Adrenal gland (tissue), 12 donors: ENCODE measurements around the gene EQTN. TPM values are rescaled to one million over a fixed set of nuclear protein-coding genes. Genes with fewer than 3 reads are reported as not detected.

Experiments used
- DNase-seq, 7 donors: peaks; one replicate each; pipeline ENCODE4 v3.0.0-alpha.2; 2019 to 2020
- H3K27ac ChIP-seq, 5 donors: fragments of 200-600 bp; sonication (generic) in 4 of 5; 1 replicate in 3 of 5; 2 replicates in 2 of 5; pipeline versions ENCODE4 v1.5.1 to v1.8.0; 2016 to 2020; ENCODE audit warnings: mild to moderate bottlenecking in 1 of 5
- H3K27me3 ChIP-seq: fragments of 200-600 bp; 2 replicates; pipeline ENCODE4 v1.8.0; 2021
- H3K36me3 ChIP-seq, 2 donors: fragments of 200-600 bp; replicated peaks in 1 of 2; 1 replicate in 1 of 2; 2 replicates in 1 of 2; pipeline versions ENCODE4 v1.5.1 to v1.8.0; 2018 to 2022
- H3K4me1 ChIP-seq, 2 donors: fragments of 200-600 bp; replicated peaks in 1 of 2; 1 replicate in 1 of 2; 2 replicates in 1 of 2; pipeline versions ENCODE4 v1.5.1 to v1.8.0; 2018 to 2021
- H3K4me3 ChIP-seq, 4 donors: fragments of 200-600 bp; sonication (generic) in 3 of 4; one replicate each; pipeline ENCODE4 v1.5.1; 2016 to 2018
- H3K9me3 ChIP-seq, 3 donors: fragments of 200-600 bp; sonication (generic) in 1 of 3; replicated peaks in 1 of 3; 1 replicate in 2 of 3; 2 replicates in 1 of 3; pipeline versions ENCODE4 v1.5.1 to v1.8.0; 2016 to 2021
- CTCF ChIP-seq, 6 experiments: fragments of 450-650 bp in 4 of 6; fragments of 200-600 bp in 2 of 6; sonication (generic) in 1 of 6; IDR thresholded peaks; 1 replicate in 5 of 6; 2 replicates in 1 of 6; pipeline versions ENCODE4 v1.5.1 to v1.8.0; 2016 to 2021; ENCODE audit warnings: antibody characterized with exemption in 6 of 6, mild to moderate bottlenecking in 2 of 6, moderate library complexity in 1 of 6
- POLR2A ChIP-seq, 2 donors: fragments of 450-650 bp; IDR thresholded peaks; one replicate each; pipeline ENCODE4 v1.6.1; 2017; ENCODE audit warnings: antibody characterized with exemption in 2 of 2, mild to moderate bottlenecking in 2 of 2, moderate library complexity in 1 of 2
- WGBS, 4 donors: extraction: QIAGEN DNeasy Blood & Tissue Kit in 2 of 4; methylation state at CpG; one replicate each; pipeline versions ENCODE4 v1.1.5 to v1.1.7; 2013 to 2017; 5-methylcytosine and 5-hydroxymethylcytosine counted together
- intact Hi-C, 2 donors: fragments of 100-400 bp; cut with DNase I; formaldehyde crosslinking; loops; one replicate each; pipeline versions ENCODE4 v1.14.1 to v1.15.0; 2022 to 2023
- polyA plus RNA-seq, 3 donors: library from polyadenylated mRNA; stranded (reverse); fragments of 200-250 nt in 2 of 3; fragments of 350-450 nt in 1 of 3; fragmentation: Illumina TruSeq in 1 of 3; extraction: RNeasy Lipid Tissue Mini Kit (QIAGEN cat#74804) in 1 of 3; gene quantifications; one replicate each; pipeline ENCODE4 v1.2.3, GENCODE V29; 2013 to 2014
- total RNA-seq, 9 donors: library from RNA; depleted of rRNA in 4 of 9; stranded (reverse); fragments of >200 nt in 4 of 9; fragments of 120-200 nt in 1 of 9; fragmentation: NEBNext Ultra II Directional in 1 of 9; extraction: Animal tissue kit (Norgen Biotek cat#: 25700) in 1 of 9; gene quantifications; one replicate each; pipeline versions ENCODE4 v1.1.0 to v1.2.4, GENCODE V29; 2013 to 2023
- donor health status: healthy with polysubstance abuse.
- donor health status: Bipolar disorder and iron deficiency.
- donor health status: DM: yes; HTN: yes; CAD: no.
- donor health status: DM: no; HTN: no; CAD: no.
- donor health status: DM: no; HTN: no; CAD: no.
- donor health status: DM: yes; HTN: yes; CAD: no.

EQTN gene
- total and polyA plus RNA-seq, 12 donors: 0.11 to 0.24 TPM; not detected in 10

GRCh38 chr9:27282269-27282668, 14.7 kb downstream of the EQTN start:
- intact Hi-C loops: no loop called here
- 81 to 86% (median 84%) methylated on average over 6 to 7 of the region's 7 CpGs for WGBS, 4 donors
- Histone ChIP-seq H3K9me3 (no peaks in the 10 kb centered on the region), H3K4me3 (no peak overlapping the region), H3K36me3 (no peaks in the 10 kb centered on the region), H3K4me1 (no peaks in the 10 kb centered on the region), H3K27me3 (no peaks in the 10 kb centered on the region), H3K27ac (no peak overlapping the region)
- DNase-seq: no peak
- no peak for TF ChIP-seq CTCF (IDR thresholded peaks at IDR 0.05)
- no peak for TF ChIP-seq POLR2A (IDR thresholded peaks at IDR 0.05)

GRCh38 chr9:27280860-27281259, 16.1 kb downstream of the EQTN start:
- intact Hi-C loops: no loop called here
- Histone ChIP-seq H3K36me3 (no peaks in the 10 kb centered on the region), H3K4me3 (no peak overlapping the region), H3K9me3 (no peaks in the 10 kb centered on the region), H3K27me3 (no peaks in the 10 kb centered on the region), H3K27ac (no peak overlapping the region), H3K4me1 (no peaks in the 10 kb centered on the region)
- 28 to 45% (median 30%) methylated on average over 5 of the region's 5 CpGs for WGBS, 4 donors
- TF ChIP-seq CTCF (IDR thresholded peaks at IDR 0.05) (no peak), POLR2A (IDR thresholded peaks at IDR 0.05) (no peak)
- peak in 1 of 7 donors; percentile 18 for DNase-seq

- no peaks in the 10 kb centered on the region for H3K4me1 ChIP-seq
- 87 to 92% (median 89%) methylated on average over 16 of the region's 16 CpGs for WGBS, 4 donors
- DNase-seq: no peak
These were observed 16.7 kb downstream of the EQTN start for GRCh38 chr9:27280249-27280648.

GRCh38 chr9:27279611-27280010, 17.3 kb downstream of the EQTN start:
- no peaks in the 10 kb centered on the region for H3K27me3 ChIP-seq
- TF ChIP-seq CTCF (IDR thresholded peaks at IDR 0.05) (no peak), POLR2A (IDR thresholded peaks at IDR 0.05) (no peak)
- H3K27ac ChIP-seq: no peak overlapping the region
- DNase-seq: no peak
- intact Hi-C loops: loop anchor here in 1 of 2 donors (5.0 to 10.0 kb wide), 2 partner anchors 247 to 535 kb away; no protein-coding TSS in a partner anchor
- no peaks in the 10 kb centered on the region for H3K36me3 ChIP-seq
- no peaks in the 10 kb centered on the region for H3K4me1 ChIP-seq
- H3K9me3 ChIP-seq: no peaks in the 10 kb centered on the region
- no peak overlapping the region for H3K4me3 ChIP-seq
- WGBS, 4 donors: 58 to 78% (median 75%) methylated on average over 3 of the region's 3 CpGs

More at GRCh38 chr9:27280249-27280648, 16.7 kb downstream of the EQTN start:
- intact Hi-C loops: no loop called here
- H3K4me3 ChIP-seq: no peak overlapping the region
- TF ChIP-seq POLR2A (IDR thresholded peaks at IDR 0.05): no peak
- no peaks in the 10 kb centered on the region for H3K27me3 ChIP-seq
- no peaks in the 10 kb centered on the region for H3K36me3 ChIP-seq
- H3K27ac ChIP-seq: no peak overlapping the region
- no peaks in the 10 kb centered on the region for H3K9me3 ChIP-seq

- H3K4me1 ChIP-seq: no peaks in the 10 kb centered on the region
- H3K27me3 ChIP-seq: no peaks in the 10 kb centered on the region
- no peak for TF ChIP-seq POLR2A (IDR thresholded peaks at IDR 0.05)
- H3K27ac ChIP-seq: no peak overlapping the region
- H3K4me3 ChIP-seq: no peak overlapping the region
- DNase-seq: no peak
- WGBS, 4 donors: 70 to 91% (median 79%) methylated on average over 1 of the region's 1 CpG
- no peaks in the 10 kb centered on the region for H3K36me3 ChIP-seq
- no peaks in the 10 kb centered on the region for H3K9me3 ChIP-seq
- intact Hi-C loops: loop anchor here in 1 of 2 donors (5.0 to 10.0 kb wide), 2 partner anchors 246 to 534 kb away; no protein-coding TSS in a partner anchor
These were observed 18.6 kb downstream of the EQTN start for GRCh38 chr9:27278374-27278773.
